HT1080 (cell line): ENCODE results near the gene ACOT7. TPM values are rescaled to one million over a fixed set of nuclear protein-coding genes. Genes with fewer than 3 reads are reported as not detected.
"Not testable (repeated sequence)": the region's sequence is repeated elsewhere in the genome, so short reads cannot be mapped to it uniquely, and the experiment has no call there.

ENCODE experiments used
- DNase-seq: peaks from one replicate; pipeline ENCODE4 v3.0.0-alpha.2; 2015; ENCODE audit warnings: low read depth
- small RNA-seq: library from RNA; depleted of rRNA; stranded (forward); fragments of <200 nt; gene quantifications from one replicate; pipeline ENCODE3, GENCODE V24; 2014
- total RNA-seq: library from RNA; depleted of rRNA; stranded (reverse); fragments of >200 nt; shearing (Covaris generic); gene quantifications from 2 replicates; pipeline ENCODE4 v1.2.3, GENCODE V29; 2014; rRNA removed

The ACOT7 gene
- total RNA-seq, 1 experiment from 2014 or later, result 179 TPM

GRCh38 chr1:6239950-6240768 lies 153.4 kb downstream of the ACOT7 start:
- no peak for DNase-seq

- DNase-seq, result no peak
These were observed 154.3 kb downstream of the ACOT7 start for GRCh38 chr1:6239213-6239752.

DNA sequence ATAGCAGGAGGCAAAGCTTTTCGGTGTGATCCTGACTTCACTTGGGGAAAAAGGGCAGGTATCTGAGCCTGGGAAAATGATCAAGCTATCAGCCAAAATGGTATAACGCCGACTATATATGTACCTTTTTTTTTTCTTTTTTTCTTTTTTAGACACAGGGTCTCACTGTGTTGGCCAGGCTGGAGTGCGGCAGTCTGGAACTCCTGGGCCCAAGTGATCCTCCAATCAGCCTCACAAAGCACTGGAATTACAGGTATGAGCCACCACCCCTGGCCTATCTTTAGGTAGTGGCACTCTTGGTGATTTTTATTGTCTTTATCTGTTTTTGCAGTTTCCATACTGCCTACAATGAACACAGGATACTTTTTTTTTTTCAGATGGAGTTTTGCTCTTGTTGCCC lies 156.5 kb downstream of the ACOT7 start:
- DNase-seq, result no peak

DNA sequence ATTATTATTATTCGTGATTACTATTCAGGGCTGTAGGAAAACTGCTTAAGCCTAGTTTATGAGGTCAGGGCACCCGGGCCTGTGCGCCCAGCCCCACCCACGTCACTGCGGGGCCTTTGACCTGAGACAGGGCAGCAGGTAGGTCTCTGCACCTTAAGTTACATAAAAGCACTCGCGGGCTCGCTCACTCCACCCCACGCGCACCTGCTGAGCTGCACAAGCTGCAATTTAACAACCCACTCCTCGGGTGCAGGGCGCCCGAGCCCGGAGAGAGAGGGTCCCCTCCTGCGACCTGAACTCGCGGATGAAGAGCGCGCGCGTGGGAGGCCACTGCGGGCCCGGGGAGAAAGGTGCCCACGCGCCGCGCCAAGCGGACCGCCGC lies 158.3 kb downstream of the ACOT7 start:
- no peak for DNase-seq

DNA sequence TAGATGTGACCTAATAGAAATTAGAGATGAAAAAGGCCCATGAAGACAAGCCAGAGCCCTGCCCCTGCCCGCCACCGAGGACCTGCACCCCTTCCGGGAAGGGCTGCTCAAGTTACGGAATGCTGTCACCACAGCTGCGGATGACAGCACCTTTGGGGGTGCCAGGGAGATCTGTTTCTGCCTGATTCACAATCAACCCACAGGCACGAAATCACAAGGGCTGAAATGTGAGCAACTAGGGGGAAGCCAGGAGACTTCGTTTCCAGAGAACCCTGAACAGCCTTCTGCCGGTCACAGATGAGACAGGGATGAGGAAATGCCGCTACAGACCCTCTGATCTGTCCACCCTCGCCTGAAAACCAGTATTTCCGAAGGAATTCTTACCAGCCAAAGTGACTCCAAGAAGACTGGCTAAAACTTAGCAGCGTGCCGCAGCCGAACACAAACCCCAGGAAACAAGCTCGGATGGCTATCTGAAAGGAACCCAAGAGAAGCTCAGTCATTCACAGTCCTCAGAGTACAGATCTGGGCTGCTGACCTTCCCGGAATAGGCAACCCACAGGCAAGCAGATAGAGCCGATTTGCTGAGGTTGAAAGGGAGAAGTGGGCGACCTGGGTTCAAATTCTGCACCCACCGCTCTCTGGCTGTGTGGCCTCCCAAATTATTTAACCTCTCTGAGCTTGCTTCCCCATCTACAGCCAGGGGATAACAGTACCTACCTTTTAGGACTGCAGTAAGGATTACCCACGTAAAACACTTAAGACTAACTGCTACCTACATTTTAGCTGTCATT lies 158.9 kb downstream of the ACOT7 start:
- peak; percentile 25 for DNase-seq

DNA sequence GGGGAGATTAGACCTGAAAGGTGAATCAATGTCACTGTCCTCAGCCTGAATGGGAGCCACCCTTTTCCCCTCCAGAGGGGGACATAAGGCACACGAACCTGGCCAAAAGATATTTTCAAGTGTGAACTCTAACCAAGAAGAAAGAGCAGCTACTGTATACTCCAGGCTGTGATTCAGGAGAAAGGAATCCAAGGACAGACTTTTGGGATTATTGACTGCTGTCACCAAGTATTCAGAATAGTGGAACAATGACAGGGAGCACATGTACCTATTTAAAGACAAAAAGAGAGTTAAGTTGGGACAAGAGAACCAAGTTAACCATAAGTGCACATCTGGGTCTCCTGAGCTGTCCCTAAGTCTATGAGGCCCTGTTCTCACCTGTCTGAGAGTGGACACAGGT lies 160.2 kb downstream of the ACOT7 start:
- DNase-seq, result no peak

GRCh38 chr1:6225651-6226050 lies 167.9 kb downstream of the ACOT7 start:
- no peak for DNase-seq

GRCh38 chr1:6224718-6225117 lies 168.8 kb downstream of the ACOT7 start:
- no peak for DNase-seq

GRCh38 chr1:6223617-6224016 lies 169.9 kb downstream of the ACOT7 start:
- DNase-seq, result no peak

GRCh38 chr1:6222636-6223035 lies 170.9 kb downstream of the ACOT7 start:
- no peak for DNase-seq

DNA sequence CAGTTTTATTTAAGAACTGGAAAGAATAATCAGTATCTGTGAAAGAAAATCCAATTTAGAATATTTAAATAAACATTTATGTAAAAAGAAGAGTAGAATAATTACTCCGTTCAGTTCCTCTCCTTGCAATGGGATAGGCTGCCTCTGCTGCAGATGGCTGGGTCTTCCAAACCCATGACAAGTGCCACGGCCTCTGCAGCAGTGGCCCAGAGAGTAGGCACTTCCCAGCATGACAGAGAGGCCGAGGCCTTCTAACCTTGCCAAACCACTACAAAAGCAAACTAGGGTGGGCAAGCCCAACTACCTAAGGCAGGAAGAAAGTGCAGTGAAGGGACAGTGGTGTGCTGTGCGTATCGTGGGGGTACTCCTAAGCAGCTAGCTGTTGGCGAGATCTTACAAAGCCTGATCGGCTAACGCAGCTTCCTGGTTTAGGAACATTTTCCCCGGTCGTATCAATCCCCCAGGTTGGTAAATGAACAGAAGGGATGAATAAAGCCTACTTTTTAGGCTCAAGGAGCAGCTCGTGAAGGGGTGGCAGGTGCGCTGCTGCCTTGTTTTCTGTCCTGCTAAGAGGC lies 172.3 kb downstream of the ACOT7 start:
- no peak for DNase-seq

GRCh38 chr1:6220236-6220635 lies 173.3 kb downstream of the ACOT7 start:
- DNase-seq, result no peak

DNA sequence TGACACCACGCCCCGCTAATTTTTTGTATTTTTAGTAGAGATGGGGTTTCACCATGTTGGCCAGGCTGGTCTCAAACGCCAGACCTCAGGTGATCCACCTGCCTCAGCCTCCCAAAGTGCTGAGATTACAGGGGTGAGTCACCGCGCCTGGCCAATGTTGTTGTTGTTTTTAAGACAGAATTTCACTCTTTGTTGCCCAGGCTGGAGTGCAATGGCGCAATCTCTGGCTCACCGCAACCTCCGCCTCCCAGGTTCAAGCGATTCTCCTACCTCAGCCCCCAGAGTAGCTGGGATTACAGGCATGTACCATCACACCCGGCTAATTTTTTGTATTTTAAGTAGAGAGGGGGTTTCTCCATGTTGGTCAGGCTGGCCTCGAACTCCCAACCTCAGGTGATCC lies 173.9 kb downstream of the ACOT7 start:
- not testable (repeated sequence) for DNase-seq

DNA sequence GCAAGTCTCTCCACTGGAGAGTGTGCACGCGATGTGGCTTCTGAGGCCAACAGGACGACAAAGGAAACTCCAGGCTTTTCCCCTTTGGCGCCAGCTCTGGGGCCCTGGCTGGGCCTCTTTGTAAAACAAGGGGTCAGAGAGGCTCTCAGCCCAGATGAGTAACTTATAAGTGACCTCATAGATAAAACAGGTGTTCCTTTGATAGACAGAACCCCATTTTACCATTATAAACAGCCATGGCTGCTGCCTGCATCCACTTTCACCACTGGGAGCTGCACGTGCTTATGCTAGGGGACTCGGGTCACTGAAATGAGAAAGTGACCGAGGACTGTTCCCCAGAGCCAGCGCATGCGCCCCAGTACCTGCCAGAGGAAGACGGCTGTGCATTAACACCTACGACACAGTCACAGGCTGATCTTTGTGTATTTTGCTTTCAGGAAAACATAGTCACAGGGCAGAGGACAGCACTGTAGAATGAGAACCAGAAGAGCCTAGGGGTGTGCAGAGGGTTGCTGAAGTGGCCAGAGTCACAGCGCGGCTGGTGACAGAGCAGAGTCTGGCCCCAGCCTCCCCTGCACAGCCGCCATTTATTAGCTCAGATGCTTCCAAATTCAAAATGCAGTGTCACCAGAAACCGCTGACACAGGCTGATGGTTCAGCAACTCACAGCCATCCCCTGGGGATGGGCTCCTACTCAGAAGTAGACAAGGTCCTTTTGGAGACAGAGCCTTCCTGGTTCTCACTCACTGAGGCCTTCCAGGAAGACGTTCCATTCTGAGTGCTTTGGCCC lies 175.0 kb downstream of the ACOT7 start:
- DNase-seq, result no peak

Small RNA genes lying within 50 kb of the gene (small RNA-seq; reads per million reads assigned to genes)
- gene MIR4252, result not detected

Other genes with a start within 250 kb of the ACOT7 start
- gene CHD5, start 213.4 kb downstream of the ACOT7 start, total RNA-seq, result not detected in 2 replicates
- gene RPL22, start 194.2 kb downstream of the ACOT7 start, total RNA-seq, result 181 and 193 TPM in 2 replicates
- 0.32 and 0.84 TPM in 2 replicates for gene RNF207, start 187.6 kb downstream of the ACOT7 start, total RNA-seq
- gene ICMT, start 157.8 kb downstream of the ACOT7 start, total RNA-seq, result 125 and 142 TPM in 2 replicates
- not detected in 2 replicates for gene HES3, start 149.6 kb downstream of the ACOT7 start, total RNA-seq
- 1.9 and 3.4 TPM in 2 replicates for gene GPR153, start 132.7 kb downstream of the ACOT7 start, total RNA-seq
- gene HES2, start 26.2 kb upstream of the ACOT7 start, total RNA-seq, result 0.08 and 0.13 TPM in 2 replicates
- gene ESPN, start 31.0 kb upstream of the ACOT7 start, total RNA-seq, result not detected in 2 replicates
- 12.9 and 14.7 TPM in 2 replicates for gene TNFRSF25, start 72.4 kb upstream of the ACOT7 start, total RNA-seq
- 20.3 and 20.4 TPM in 2 replicates for gene PLEKHG5, start 97.9 kb upstream of the ACOT7 start, total RNA-seq
- 35.5 and 44.3 TPM in 2 replicates for gene NOL9, start 160.7 kb upstream of the ACOT7 start, total RNA-seq
- gene TAS1R1, start 161.5 kb upstream of the ACOT7 start, total RNA-seq, result not detected in 2 replicates
- 14.4 and 17.1 TPM in 2 replicates for gene ZBTB48, start 186.2 kb upstream of the ACOT7 start, total RNA-seq
- gene KLHL21, start 209.1 kb upstream of the ACOT7 start, total RNA-seq, result 32.0 and 34.4 TPM in 2 replicates
- 6.9 and 15.4 TPM in 2 replicates for gene PHF13, start 220.0 kb upstream of the ACOT7 start, total RNA-seq
- 20.9 and 22.0 TPM in 2 replicates for gene THAP3, start 231.1 kb upstream of the ACOT7 start, total RNA-seq